ENCODE data around the gene MFGE8.

MFGE8 gene

GRCh38 chr15:88918738-88919137 is 5.6 kb upstream of the MFGE8 start:
- DNase-seq, result no peak

- DNase-seq, result no peak
Measured at GRCh38 chr15:88917760-88918159, 4.6 kb upstream of the MFGE8 start.

GRCh38 chr15:88915354-88915753 is 2.2 kb upstream of the MFGE8 start:
- DNase-seq, result no peak

- DNase-seq, result no peak
Measured at GRCh38 chr15:88913850-88914169, 631 bp upstream of the MFGE8 start.

- no peak for DNase-seq
Measured at GRCh38 chr15:88912500-88912921, 668 bp downstream of the MFGE8 start.

- DNase-seq, result no peak
Measured at GRCh38 chr15:88911766-88912118, 1.4 kb downstream of the MFGE8 start.

- no peak for DNase-seq
Measured at GRCh38 chr15:88909956-88910831, 3.0 kb downstream of the MFGE8 start.

GRCh38 chr15:88908697-88909621 is 4.2 kb downstream of the MFGE8 start:
- no peak for DNase-seq

- no peak for DNase-seq
Measured at GRCh38 chr15:88908123-88908522, 5.1 kb downstream of the MFGE8 start.

- DNase-seq, result no peak
Measured at GRCh38 chr15:88907111-88907510, 6.1 kb downstream of the MFGE8 start.

GRCh38 chr15:88906551-88906950 is 6.6 kb downstream of the MFGE8 start:
- DNase-seq, result no peak

- no peak for DNase-seq
Measured at GRCh38 chr15:88906130-88906529, 7.0 kb downstream of the MFGE8 start.

- no peak for DNase-seq
Measured at GRCh38 chr15:88905576-88905975, 7.6 kb downstream of the MFGE8 start.

GRCh38 chr15:88904624-88905327 is 8.4 kb downstream of the MFGE8 start:
- DNase-seq, result no peak

GRCh38 chr15:88904257-88904623 is 8.9 kb downstream of the MFGE8 start:
- DNase-seq, result no peak

- DNase-seq, result no peak
Measured at GRCh38 chr15:88902846-88903245, 10.3 kb downstream of the MFGE8 start.

- no peak for DNase-seq
Measured at GRCh38 chr15:88902221-88902835, 10.9 kb downstream of the MFGE8 start.

GRCh38 chr15:88901508-88902220 is 11.5 kb downstream of the MFGE8 start:
- no peak for DNase-seq

- DNase-seq, result no peak
Measured at GRCh38 chr15:88900982-88901418, 12.2 kb downstream of the MFGE8 start.

- DNase-seq, result no peak
Measured at GRCh38 chr15:88900309-88900981, 12.7 kb downstream of the MFGE8 start.

GRCh38 chr15:88899251-88899650 is 13.9 kb downstream of the MFGE8 start:
- no peak for DNase-seq

GRCh38 chr15:88898736-88899135 is 14.4 kb downstream of the MFGE8 start:
- no peak for DNase-seq

Data from 8988T (cell line).